HG03558 (cell line): ENCODE data around the gene TCTN1.
A peak's percentile ranks its signal among the peaks of the same experiment; 100 is the strongest.
"Not testable (repeated sequence)": the region's sequence is repeated elsewhere in the genome, so short reads cannot be mapped to it uniquely, and the experiment has no call there.

Experiments used
- ATAC-seq: cut with Tn5 transposase; IDR thresholded peaks from one replicate; pipeline ENCODE4 v1.9.1; 2021; ENCODE audit warnings: moderate number of reproducible peaks; ENCODE audit not compliant: unreplicated experiment; ENCODE audit errors: extremely low read depth

The TCTN1 gene

GRCh38 chr12:110583137-110584059, 30.5 kb upstream of the TCTN1 start, which contains the start of gene PPTC7:
PPTC7 (minus strand) TSS chr12:110583318; CDS start chr12:110583031, 287 bp downstream.
- peak; percentile 53 for ATAC-seq

- ATAC-seq: no peak
Measured at GRCh38 chr12:110585231-110585799, 28.6 kb upstream of the TCTN1 start.

GRCh38 chr12:110587102-110587501, 26.8 kb upstream of the TCTN1 start:
- ATAC-seq: not testable (repeated sequence)

- no peak for ATAC-seq
Measured at GRCh38 chr12:110590059-110590458, 23.9 kb upstream of the TCTN1 start.

- ATAC-seq: peak; percentile 43
Measured at GRCh38 chr12:110590806-110591326, 23.1 kb upstream of the TCTN1 start.

GRCh38 chr12:110591451-110592051, 22.4 kb upstream of the TCTN1 start:
- no peak for ATAC-seq

- ATAC-seq: no peak
Measured at GRCh38 chr12:110592078-110592477, 21.9 kb upstream of the TCTN1 start.

GRCh38 chr12:110592919-110593318, 21.0 kb upstream of the TCTN1 start:
- not testable (repeated sequence) for ATAC-seq

GRCh38 chr12:110597885-110598284, 16.0 kb upstream of the TCTN1 start:
- ATAC-seq: no peak

- no peak for ATAC-seq
Measured at GRCh38 chr12:110599334-110599733, 14.6 kb upstream of the TCTN1 start.

GRCh38 chr12:110600254-110600653, 13.7 kb upstream of the TCTN1 start:
- ATAC-seq: no peak

- not testable (repeated sequence) for ATAC-seq
Measured at GRCh38 chr12:110602085-110602814, 11.7 kb upstream of the TCTN1 start.

- no peak for ATAC-seq
Measured at GRCh38 chr12:110606253-110606611, 7.7 kb upstream of the TCTN1 start.

- ATAC-seq: no peak
Measured at GRCh38 chr12:110613071-110613770, 708 bp upstream of the TCTN1 start.

GRCh38 chr12:110615171-110615570, 1.2 kb downstream of the TCTN1 start:
- ATAC-seq: no peak

- ATAC-seq: no peak
Measured at GRCh38 chr12:110616471-110617115, 2.7 kb downstream of the TCTN1 start.

- ATAC-seq: peak; percentile 52
Measured at GRCh38 chr12:110619534-110619953, 5.6 kb downstream of the TCTN1 start.

GRCh38 chr12:110622582-110622981, 8.7 kb downstream of the TCTN1 start:
- ATAC-seq: no peak

GRCh38 chr12:110627500-110628195, 13.7 kb downstream of the TCTN1 start:
- no peak for ATAC-seq
